Gastrocnemius medialis (tissue), 4 donors: Measurements from ENCODE around the gene PLAAT5. TPM values are rescaled to one million over a fixed set of nuclear protein-coding genes. Genes with fewer than 3 reads are reported as not detected.

Source experiments
- ATAC-seq, 2 donors: fragments of 150-250 bp; one replicate each; pipeline ENCODE4 v1.9.1; 2016
- DNase-seq, 2 donors: peaks; one replicate each; pipeline ENCODE4 v3.0.0-alpha.2; 2019
- H3K27ac ChIP-seq, 4 donors: fragments of 200-600 bp; sonication (generic); 1 replicate in 1 of 4; 2 replicates in 3 of 4; pipeline ENCODE4 v1.5.1; 2016 to 2018; ENCODE audit warnings: mild to moderate bottlenecking in 2 of 4, moderate library complexity in 1 of 4
- H3K27me3 ChIP-seq, 3 donors: fragments of 200-600 bp; sonication (generic) in 2 of 3; 1 replicate in 1 of 3; 2 replicates in 2 of 3; pipeline versions ENCODE4 v1.5.1 to v1.6.0; 2016 to 2019; ENCODE audit warnings: mild to moderate bottlenecking in 1 of 3, moderate library complexity in 1 of 3
- H3K36me3 ChIP-seq, 2 donors: fragments of 200-600 bp; sonication (generic) in 1 of 2; one replicate each; pipeline ENCODE4 v1.5.1; 2017 to 2018
- H3K4me1 ChIP-seq, 2 donors: fragments of 200-600 bp; sonication (generic) in 1 of 2; one replicate each; pipeline ENCODE4 v1.5.1; 2016 to 2017; ENCODE audit warnings: mild to moderate bottlenecking in 2 of 2
- H3K4me3 ChIP-seq, 4 donors: fragments of 200-600 bp; sonication (generic) in 3 of 4; 1 replicate in 1 of 4; 2 replicates in 3 of 4; pipeline ENCODE4 v1.5.1; 2016 to 2019; ENCODE audit warnings: mild to moderate bottlenecking in 2 of 4
- H3K9me3 ChIP-seq, 3 donors: fragments of 200-600 bp; sonication (generic) in 2 of 3; 1 replicate in 1 of 3; 2 replicates in 2 of 3; pipeline ENCODE4 v1.5.1; 2016 to 2019
- POLR2A ChIP-seq, 2 donors: fragments of 450-650 bp; IDR thresholded peaks; one replicate each; pipeline ENCODE4 v1.6.1; 2017; ENCODE audit warnings: antibody characterized with exemption in 2 of 2, mild to moderate bottlenecking in 2 of 2, moderate library complexity in 2 of 2
- in situ Hi-C, 4 donors: fragments of 200-750 bp; cut with MboI; loops; one replicate each; pipeline versions ENCODE4 v1.15.0 to v1.8.0; 2017; ENCODE audit warnings: low sequenced_read_pairs in 4 of 4
- intact Hi-C: fragments of 100-400 bp; cut with DNase I; formaldehyde crosslinking; loops from one replicate; pipeline ENCODE4 v1.15.1; 2023; ENCODE audit warnings: low total_unique reads
- total RNA-seq, 4 donors: library from RNA; depleted of rRNA; stranded (reverse); fragments of >200 nt; gene quantifications; one replicate each; pipeline versions ENCODE4 v1.1.0 to v1.2.3, GENCODE V29; 2016
- TF ChIP-seq, protein P1 (sequence below), 5 experiments: fragments of 450-650 bp in 3 of 5; fragments of 200-600 bp in 2 of 5; sonication (generic) in 2 of 5; IDR thresholded peaks in 4 of 5; conservative IDR thresholded peaks in 1 of 5; 1 replicate in 4 of 5; 2 replicates in 1 of 5; pipeline ENCODE4 v1.5.1; 2016 to 2019; ENCODE audit warnings: antibody characterized with exemption in 5 of 5, mild to moderate bottlenecking in 3 of 5, moderate library complexity in 3 of 5

PLAAT5 gene
- total RNA-seq, 4 donors from 2014 or later, result 0.18 TPM; not detected in 3

DNA sequence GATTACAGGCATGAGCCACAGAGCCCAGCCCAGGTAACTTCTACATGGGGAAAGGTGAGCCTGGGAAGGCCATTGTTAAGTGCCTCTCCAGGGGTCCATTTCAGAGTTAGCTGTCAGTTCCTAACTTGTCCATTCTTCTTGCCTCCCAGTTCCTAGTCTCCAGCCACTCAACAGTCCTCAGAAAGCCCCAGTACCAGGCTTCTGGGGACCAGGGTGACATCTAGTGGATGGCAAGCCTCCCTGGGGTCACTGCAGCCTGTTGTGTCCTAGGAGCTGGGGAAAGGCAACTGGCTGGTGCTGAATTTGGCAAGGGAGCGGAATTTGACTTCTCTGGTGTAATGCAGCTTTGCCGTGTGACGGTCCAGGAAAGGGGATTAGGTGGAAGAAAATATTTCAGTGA, 17.0 kb upstream of the PLAAT5 start:
- Histone ChIP-seq H3K4me1 (peaks cover 37 to 46% of the 10 kb centered on the region in 2 donors), H3K36me3 (no peaks in the 10 kb centered on the region), H3K27ac (no peak overlapping the region), H3K4me3 (no peak overlapping the region), H3K27me3 (no peaks in the 10 kb centered on the region), H3K9me3 (no peaks in the 10 kb centered on the region)
- ATAC-seq, result peak; percentile 27 to 39
- TF ChIP-seq, protein P1, sequence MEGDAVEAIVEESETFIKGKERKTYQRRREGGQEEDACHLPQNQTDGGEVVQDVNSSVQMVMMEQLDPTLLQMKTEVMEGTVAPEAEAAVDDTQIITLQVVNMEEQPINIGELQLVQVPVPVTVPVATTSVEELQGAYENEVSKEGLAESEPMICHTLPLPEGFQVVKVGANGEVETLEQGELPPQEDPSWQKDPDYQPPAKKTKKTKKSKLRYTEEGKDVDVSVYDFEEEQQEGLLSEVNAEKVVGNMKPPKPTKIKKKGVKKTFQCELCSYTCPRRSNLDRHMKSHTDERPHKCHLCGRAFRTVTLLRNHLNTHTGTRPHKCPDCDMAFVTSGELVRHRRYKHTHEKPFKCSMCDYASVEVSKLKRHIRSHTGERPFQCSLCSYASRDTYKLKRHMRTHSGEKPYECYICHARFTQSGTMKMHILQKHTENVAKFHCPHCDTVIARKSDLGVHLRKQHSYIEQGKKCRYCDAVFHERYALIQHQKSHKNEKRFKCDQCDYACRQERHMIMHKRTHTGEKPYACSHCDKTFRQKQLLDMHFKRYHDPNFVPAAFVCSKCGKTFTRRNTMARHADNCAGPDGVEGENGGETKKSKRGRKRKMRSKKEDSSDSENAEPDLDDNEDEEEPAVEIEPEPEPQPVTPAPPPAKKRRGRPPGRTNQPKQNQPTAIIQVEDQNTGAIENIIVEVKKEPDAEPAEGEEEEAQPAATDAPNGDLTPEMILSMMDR (IDR thresholded peaks at IDR 0.05 in 4 of 5, conservative IDR thresholded peaks at IDR 0.05 in 1 of 5), result peak in 3 of 5 experiments; percentile 25 to 51 (median 42)
- no peak for TF ChIP-seq POLR2A (IDR thresholded peaks at IDR 0.05)
- in situ Hi-C loops (no loop called here), intact Hi-C loops (loop anchor here (2.0 kb wide), 1 partner anchor 29 kb away; no protein-coding TSS in a partner anchor)
- peak; percentile 41 to 49 for DNase-seq

DNA sequence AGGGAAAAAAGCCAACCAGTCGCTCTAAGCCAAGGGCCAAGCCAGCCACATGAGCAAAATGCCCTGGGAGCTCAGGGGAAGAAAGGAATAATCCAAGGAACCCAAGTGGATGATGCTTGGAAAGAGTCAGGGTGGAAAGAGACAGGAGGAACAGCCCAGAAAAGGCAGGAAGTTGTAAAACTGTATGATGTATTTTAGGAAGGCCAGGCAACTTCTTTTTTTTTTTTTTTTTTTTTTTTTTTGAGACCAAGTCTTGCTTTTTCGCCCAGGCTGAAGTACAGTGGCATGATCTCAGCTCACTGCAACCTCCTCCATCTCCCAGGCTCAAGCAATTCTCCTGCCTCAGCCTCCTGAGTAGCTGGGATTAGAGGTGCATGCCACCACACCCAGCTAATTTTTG, 16.5 kb upstream of the PLAAT5 start:
- in situ Hi-C loops, result no loop called here
- ATAC-seq (no peak), DNase-seq (no peak)
- H3K4me1 ChIP-seq, result peaks cover 34 to 46% of the 10 kb centered on the region in 2 donors
- no peaks in the 10 kb centered on the region for H3K9me3 ChIP-seq
- intact Hi-C loops, result no loop called here
- H3K36me3 ChIP-seq, result no peaks in the 10 kb centered on the region
- H3K27ac ChIP-seq, result no peak overlapping the region
- H3K4me3 ChIP-seq, result no peak overlapping the region
- no peaks in the 10 kb centered on the region for H3K27me3 ChIP-seq
- no peak for TF ChIP-seq POLR2A (IDR thresholded peaks at IDR 0.05)
- TF ChIP-seq, protein P1 (IDR thresholded peaks at IDR 0.05 in 4 of 5, conservative IDR thresholded peaks at IDR 0.05 in 1 of 5), result no peak

DNA sequence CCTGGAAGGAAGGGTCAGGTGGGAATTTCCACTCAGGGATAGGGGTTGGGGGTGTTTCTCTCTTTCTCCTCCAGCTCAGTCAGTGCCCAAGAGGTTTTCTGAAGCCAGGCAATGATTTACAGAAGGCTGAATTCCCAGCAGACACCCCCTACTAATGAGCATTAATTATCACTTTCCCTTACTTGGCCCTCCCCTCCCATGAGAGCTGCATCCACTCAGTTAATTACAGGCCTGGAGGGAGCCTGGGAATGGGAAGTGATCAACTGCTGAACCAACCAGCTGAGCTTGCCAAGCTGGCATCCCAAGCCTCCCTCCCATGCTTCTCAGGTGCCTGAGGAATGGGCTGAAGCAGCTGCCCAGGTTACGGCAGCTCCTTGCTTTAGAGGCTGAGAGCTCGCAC, 15.9 kb upstream of the PLAAT5 start:
- H3K27me3 ChIP-seq, result no peaks in the 10 kb centered on the region
- no peak for TF ChIP-seq POLR2A (IDR thresholded peaks at IDR 0.05)
- TF ChIP-seq, protein P1 (IDR thresholded peaks at IDR 0.05 in 4 of 5, conservative IDR thresholded peaks at IDR 0.05 in 1 of 5), result no peak
- peaks cover 31 to 39% of the 10 kb centered on the region in 2 donors for H3K4me1 ChIP-seq
- intact Hi-C loops, result no loop called here
- no peaks in the 10 kb centered on the region for H3K9me3 ChIP-seq
- no peak for DNase-seq
- no peak overlapping the region for H3K4me3 ChIP-seq
- no peak overlapping the region for H3K27ac ChIP-seq
- no peaks in the 10 kb centered on the region for H3K36me3 ChIP-seq
- in situ Hi-C loops, result no loop called here
- no peak for ATAC-seq

DNA sequence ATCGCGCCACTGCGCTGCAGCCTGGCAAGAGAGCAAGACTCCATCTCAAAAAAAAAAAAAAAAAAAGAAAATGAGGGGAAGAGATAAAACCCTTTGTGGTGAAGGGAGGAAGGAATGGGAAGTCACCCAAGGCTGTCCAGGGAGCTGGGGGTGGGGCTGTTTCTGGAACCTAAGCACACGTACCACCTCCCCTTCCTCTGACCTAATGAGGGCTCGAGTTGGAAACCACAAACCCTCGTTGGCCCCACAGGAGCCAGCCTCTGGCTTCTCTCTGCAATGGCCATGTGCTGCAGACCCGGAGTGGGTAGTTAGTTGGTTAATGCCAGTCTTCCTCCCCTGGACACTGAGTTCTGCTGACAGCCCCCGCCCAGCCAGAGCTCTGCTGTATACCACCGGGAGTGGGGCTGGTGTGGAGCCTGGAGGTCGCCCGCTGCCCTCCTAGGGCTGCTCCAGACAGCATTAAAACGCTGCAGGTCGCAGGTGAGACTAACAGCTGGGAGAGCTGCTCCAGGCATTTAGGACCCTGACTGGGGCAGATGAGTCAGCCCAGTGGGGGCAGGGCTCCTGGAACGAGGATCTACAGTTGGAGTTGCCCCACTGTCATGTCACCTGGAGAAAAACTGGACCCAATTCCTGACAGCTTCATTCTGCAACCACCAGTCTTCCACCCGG, 15.0 kb upstream of the PLAAT5 start, which contains the start of gene LGALS12:
Gene LGALS12 (plus strand): TSS at position 228 of the 672 bp plus-strand sequence. CDS start 375 bp downstream, at position 603.
- DNase-seq (peak in 1 of 2 donors; percentile 14), ATAC-seq (no peak)
- Histone ChIP-seq H3K4me1 (peaks cover 27 to 30% of the 10 kb centered on the region in 2 donors), H3K36me3 (no peaks in the 10 kb centered on the region), H3K27me3 (no peaks in the 10 kb centered on the region), H3K4me3 (no peak within 1 kb of the TSS), H3K27ac (no peak within 1 kb of the TSS), H3K9me3 (no peaks in the 10 kb centered on the region)
- intact Hi-C loops, result no loop called here
- in situ Hi-C loops, result no loop called here
- no peak for TF ChIP-seq POLR2A (IDR thresholded peaks at IDR 0.05)
- TF ChIP-seq, protein P1 (IDR thresholded peaks at IDR 0.05 in 4 of 5, conservative IDR thresholded peaks at IDR 0.05 in 1 of 5), result no peak
